HG02678 (cell line): Measurements from ENCODE around the gene HDC.

Source experiments
- ATAC-seq: cut with Tn5 transposase; IDR thresholded peaks from one replicate; pipeline ENCODE4 v1.9.1; 2021; ENCODE audit warnings: mild to moderate bottlenecking, moderate library complexity; ENCODE audit not compliant: unreplicated experiment

HDC gene

GRCh38 chr15:50229336-50229735 lies 36.2 kb downstream of the HDC start:
- no peak for ATAC-seq

- ATAC-seq: no peak
Measured at GRCh38 chr15:50228866-50229265, 36.7 kb downstream of the HDC start.

DNA sequence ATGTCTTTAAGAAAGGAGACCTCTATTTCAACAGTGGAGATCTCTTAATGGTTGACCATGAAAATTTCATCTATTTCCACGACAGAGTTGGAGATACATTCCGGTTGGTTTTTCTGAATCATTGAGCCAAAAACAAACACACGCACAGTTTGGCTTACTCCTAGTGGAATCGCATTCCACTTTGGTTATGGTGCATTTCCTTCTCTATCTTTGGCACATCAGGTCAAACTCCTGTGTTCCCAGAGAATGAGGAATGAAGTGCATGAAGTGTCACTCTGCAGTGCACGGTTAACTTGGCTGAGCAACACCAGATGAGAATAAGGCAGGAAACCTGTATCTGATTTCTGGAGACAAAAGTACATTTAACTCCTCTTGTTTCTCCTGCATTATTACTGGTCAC lies 38.5 kb downstream of the HDC start:
- ATAC-seq: no peak

DNA sequence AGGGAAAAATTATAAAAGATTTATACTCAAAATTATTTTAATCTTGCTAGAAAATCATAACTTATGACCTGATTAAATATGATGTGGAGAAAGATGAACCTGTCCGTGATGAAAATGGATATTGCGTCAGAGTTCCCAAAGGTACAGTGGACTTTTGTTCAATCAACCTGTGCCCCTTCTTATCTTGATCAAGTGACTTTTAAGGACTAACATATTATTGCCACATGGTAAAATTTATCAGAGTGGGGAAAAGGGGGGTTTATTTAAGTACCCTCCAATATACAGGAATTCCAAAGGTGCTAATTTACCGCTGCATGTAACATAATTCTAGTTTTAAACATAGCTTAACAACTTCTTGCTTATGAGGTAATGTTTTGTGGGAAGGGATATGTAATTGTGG lies 39.6 kb downstream of the HDC start:
- ATAC-seq: no peak

DNA sequence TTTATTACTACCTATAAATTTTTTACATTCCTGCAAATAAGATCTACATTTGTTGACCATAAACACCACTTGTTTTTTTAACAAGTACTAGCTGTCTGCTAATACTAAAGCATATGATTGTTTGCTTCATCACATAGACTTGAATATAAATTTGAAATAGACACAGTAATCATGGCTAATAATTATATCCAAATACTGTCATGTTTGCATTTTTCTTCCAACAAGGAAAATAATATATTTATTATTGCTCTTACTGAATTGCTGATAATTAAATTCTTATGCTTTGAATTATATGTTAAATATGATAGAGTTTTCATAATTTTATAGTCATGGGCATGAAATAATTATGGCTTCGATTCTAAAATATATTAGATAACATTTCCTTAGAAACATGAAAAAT lies 40.5 kb downstream of the HDC start:
- no peak for ATAC-seq

DNA sequence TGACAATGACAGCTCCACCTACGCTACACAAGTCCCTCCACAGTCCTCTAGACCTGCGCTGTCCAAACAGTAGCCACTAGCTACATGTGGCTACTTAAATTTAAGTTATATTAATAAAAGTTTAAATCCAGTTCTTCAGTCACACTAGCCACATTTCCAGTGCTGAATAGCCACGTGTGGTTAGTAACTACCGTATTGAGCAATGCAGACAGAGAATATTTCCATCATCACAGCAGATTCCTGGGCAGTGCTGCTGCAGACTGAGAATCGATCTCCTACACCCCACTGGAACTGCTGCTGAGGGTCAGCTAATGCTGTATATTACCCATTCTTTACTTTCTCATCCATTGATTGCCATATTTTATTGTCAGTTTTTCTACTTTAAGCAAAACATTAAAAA lies 40.9 kb downstream of the HDC start:
- no peak for ATAC-seq

DNA sequence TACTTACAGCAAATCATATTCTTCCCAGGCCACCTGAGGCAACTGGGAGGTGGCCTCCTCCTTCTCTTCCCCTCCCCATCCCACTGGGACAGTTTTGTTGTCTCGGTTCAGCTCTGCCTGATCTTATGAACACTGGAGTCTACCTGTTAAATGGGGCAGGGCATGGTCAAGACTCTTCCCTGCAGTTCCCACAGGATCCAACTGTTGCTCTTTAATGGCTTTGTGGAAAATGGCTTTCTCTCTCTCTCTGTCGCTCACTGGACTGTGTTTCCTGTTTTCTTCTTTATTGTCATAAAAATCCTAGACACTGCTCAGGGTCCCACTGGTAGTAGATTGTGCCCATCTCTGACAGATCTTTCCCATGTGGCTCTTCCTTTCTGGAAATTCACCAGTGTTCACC lies 43.3 kb downstream of the HDC start:
- no peak for ATAC-seq

GRCh38 chr15:50219820-50220219 lies 45.7 kb downstream of the HDC start:
- no peak for ATAC-seq

- ATAC-seq: no peak
Measured at GRCh38 chr15:50218691-50219090, 46.8 kb downstream of the HDC start.

DNA sequence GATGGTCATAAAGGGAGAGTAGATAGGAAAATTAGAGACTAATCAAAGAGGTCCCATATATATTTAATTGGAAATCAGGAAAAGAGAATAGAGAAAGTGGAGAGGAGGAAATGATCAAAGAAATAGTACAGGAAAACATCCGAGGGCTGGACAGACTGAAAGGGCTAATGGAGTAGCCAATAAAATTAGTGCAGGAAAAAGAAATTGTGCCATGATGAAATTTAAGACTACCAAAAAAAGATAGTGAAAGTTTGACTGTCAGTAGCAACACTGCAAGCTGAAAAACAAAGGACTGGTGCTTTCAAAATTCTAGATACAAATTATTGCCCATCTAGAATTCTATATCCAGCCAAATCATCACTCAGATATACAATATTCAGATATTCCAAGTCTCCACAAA lies 47.2 kb downstream of the HDC start:
- no peak for ATAC-seq

DNA sequence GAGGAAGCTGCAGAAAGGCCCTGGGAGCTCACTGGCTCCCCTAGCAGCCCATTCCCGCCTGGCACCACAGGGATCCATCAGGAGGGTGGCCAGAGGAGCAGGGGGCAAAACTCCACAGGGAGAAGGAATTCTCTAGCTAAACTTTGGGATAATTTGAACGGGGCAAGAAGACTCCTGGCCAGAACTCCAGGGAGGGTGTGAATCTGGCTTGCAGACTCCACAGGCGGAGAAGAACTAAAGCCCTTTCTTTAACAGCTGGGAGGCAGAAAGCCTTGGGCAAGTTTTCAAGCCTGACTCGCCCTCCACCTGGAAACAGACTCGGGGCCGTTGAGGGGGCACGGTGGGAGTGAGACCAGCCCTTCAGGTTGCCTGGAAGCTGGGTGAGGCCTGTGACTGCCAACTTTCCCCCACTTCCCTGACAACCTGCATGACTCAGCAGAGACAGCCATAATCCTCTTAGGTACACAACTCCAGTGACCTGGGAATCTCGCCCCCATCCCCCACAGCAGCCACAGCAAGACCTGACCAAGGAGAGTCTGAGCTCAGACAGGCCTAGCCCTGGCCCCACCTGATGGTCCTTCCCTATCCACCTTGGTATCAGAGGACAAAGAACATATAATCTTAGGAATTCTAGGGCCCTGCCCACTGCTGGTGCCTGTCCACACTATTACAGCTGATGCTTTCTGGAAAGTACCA lies 54.9 kb downstream of the HDC start:
- no peak for ATAC-seq

GRCh38 chr15:50209809-50210208 lies 55.7 kb downstream of the HDC start:
- ATAC-seq: no peak

- no peak for ATAC-seq
Measured at GRCh38 chr15:50206020-50206419, 59.5 kb downstream of the HDC start.

- ATAC-seq: no peak
Measured at GRCh38 chr15:50202003-50202402, 63.5 kb downstream of the HDC start.

DNA sequence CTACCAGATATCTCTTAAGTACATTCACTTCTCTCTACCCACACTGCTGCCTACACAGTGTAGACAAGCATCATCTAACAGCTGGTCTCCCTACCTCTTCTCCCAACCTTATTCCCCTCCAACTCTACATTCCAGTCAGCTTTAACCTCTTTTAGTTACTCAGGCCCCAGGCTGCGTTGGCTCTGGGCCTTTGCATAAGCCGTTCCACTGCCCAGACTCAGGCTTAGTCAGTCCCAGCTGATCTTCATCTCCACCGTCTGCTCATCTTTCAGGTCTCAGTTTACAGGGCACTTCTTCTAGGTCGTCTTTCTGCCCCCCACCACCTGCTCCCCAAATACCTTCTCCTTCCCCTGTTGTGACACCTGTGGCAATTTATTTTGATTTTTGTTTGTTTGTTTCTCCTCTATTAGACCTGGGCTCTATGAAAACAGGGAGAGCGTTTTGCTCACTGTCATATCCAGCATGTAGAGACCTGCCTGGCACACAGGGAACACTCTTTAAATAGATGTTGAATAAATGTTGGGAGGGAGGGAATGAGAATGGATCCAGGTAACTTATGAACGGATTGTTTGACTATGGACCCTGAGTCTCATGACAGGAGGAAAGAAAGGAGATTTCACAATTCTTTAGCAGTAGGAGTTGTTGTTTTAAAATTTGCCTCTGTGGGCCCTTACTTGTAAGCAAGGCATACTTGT lies 72.5 kb downstream of the HDC start:
- ATAC-seq: no peak

- ATAC-seq: no peak
Measured at GRCh38 chr15:50192164-50192563, 73.4 kb downstream of the HDC start.
